ENCODE measurements around the gene MLLT3.

The MLLT3 gene

DNA sequence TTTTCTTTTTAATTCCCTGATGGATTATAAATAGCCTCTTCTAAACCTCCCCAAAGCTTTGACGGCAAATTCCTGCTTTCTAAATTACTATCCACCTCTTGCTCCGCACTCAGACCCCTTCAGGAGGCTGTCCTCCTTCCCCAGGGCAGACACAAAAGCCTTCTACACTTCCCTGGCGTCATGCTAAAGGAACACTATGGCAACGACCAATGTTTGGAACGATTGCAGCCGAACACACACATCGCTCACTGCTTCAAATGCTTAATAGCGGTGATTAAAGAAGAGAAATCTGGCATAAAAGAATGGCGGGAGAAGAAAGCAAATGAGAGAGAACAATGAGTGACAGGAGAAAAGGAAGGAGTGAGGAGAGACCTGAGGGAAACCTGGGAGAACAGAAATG is 297.3 kb downstream of the MLLT3 start:
- no peak for DNase-seq

DNA sequence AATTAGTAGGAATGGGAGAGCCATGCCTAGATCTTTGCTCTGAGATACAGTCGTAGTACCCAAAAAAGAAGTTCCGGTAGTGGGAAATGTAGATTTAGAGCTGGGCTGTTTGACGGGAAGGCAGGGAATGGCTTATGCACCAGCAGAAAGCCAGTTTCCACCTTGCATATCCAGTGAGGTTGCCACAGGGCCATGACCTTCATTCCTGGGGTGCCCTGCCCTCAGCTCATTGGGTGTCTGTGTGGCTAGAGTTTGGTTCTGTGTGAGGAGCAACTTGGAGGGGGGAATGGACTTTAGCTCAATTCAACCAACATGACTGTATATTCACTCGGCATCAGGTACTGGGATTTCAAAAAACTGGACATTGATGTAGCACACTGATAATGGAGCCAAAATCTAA is 300.1 kb downstream of the MLLT3 start:
- DNase-seq, result no peak

DNA sequence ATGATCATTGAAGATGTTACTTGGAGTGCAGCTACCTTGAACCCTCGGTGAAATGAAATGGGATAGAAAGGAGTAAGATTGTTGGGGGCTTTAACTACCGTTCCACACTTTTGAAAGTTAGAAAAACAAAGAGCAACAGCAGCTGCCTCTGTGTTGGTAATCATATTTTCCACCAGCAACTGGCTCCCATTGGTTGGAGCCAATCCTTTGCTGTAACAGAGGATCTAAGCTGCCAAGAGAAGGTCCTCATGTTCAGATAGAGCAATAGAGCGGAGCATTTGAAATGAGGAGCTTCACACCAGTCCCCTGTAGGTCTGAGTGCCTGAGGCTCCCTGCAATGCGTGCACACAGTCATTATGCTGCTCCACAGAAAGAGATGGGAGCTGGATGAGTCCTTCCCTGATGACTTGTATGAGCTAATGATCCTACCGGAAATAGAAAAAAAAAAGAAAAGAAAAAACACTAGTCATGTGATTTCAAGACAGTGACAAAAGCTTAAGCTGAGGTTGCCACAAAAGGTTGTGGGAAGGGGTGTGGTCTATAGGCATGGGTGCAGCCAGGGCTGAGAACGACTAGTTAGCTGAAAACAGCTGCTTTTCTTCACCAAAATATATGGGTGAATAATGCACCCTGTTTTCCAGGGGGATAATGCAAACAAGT is 300.7 kb downstream of the MLLT3 start:
- DNase-seq, result peak; percentile 47 to 52

DNA sequence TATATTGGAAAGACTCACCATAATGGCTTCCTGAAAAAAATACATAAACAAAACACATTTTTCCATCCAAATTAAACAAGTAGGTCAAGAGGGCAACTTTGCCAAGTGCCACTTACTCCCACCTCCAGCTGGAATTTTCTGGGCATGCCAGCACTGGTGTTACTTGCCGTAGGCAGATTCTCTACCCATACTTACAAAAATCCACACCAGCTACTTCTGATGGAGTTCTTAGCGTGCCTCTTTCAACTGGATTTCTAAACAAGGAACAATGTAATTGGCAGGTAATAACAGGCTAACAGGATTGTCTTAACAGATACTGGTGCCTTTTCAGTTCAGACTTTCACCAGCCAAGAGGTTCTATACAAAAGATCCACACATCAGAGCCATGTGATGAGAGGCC is 301.4 kb downstream of the MLLT3 start:
- DNase-seq, result no peak

DNA sequence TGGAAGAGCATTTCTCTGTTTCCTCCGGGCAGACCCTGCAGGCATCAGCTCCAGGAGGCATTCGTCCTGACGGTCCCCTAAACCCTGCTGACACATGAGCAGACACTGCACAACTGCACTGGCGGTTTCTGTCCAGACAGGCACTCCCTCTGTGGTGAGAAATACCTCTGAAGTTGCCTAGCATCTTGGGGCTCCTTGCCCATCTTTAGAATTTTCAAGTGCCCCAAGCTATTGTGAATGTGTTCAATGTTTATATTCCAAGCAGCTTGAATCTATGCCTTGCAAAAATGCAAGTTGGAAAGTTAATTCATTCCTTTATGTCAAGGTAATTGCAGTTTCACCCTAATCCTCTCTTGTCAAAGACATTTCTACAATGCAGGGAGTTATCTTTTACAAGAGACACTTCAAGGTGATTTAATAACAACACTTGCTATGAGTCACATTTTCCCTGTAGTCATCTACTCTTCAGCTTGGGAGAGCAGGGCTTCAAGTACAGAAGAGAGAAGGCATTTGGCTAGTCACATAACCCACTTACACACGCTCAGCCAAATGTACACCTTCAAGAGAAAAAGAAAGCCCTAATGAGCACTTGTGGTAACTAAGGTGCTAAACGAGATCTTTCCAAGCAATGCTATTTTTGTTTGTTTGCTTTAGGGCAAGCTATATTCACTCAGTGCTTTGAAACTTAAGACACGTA is 302.5 kb downstream of the MLLT3 start:
- DNase-seq, result peak; percentile 21 to 26

DNA sequence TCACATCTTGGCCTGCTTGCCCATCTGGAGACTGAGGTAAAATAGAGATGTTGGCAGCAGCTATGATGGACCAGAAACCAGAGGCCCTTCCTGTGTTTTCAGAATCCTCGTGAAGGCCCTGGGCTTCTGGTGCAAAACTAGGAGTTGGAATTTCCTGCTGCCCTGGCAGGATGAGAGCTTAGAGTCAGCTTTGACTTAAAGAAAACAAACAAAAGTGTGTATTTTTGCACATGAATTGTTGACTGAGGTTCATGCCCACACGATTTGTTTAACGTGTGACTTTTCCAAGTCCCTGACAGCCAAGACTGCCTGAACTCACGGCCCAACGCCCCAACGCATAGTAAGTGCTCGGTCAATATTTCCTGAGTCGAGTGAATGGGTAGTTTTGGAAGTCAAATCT is 303.1 kb downstream of the MLLT3 start:
- DNase-seq, result no peak

DNA sequence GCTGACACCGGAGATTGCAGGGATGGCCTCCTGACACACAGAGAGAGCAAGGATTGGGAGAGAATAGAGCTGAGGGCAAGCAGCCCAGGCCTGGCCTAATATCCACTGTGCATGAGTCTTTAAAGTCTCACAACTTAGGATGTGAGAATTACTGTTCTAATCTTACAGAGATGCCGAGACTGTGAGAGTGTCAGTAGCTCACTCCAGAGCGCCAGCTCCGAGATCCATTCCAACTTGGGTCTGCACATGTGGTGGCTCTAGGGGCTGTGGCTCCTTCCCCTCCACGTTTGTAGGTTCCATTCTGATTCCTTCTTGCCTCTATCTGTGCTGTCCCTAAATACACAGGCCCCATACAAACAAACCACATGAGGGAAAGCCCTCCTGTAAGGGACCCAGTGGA is 304.6 kb downstream of the MLLT3 start:
- DNase-seq, result no peak

DNA sequence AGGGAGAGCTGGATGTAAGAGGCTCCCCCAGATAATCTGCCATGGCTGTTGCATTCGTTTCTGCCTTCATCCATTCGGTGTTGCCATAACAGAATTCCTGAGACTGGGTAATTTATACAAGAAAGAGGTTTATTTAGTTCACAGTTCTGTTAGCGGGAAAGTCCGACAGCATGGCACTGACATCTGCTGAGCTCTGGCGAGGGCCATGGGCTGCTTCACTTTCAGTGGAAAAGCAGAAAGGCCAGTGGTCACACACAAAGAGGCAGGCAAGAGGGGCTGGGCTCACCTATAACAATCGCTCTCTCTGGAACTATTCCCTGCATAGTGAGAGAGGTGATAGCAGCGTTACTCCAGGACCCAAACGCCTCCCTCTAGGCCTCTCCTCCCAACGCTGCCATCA is 305.9 kb downstream of the MLLT3 start:
- DNase-seq, result no peak

DNA sequence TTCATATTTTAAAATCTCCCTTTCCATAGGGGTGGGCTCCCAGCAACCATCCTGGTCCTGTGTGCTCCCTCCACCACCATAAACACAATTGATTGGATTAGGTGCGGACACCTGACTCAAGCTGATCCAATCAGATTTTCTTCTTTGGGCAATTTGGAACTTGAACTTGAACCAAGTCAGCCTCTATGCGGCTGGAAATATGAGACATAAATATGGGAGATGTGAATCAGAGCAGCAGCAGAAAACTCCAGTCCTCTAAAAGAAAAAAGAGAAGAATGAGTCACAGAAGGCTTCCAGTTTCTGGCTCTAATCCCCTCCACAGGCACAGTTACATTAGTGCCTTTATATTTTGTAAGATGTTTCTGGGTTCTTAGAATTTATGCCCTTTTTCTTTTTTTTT is 306.6 kb downstream of the MLLT3 start:
- peak; percentile 11 to 28 for DNase-seq

DNA sequence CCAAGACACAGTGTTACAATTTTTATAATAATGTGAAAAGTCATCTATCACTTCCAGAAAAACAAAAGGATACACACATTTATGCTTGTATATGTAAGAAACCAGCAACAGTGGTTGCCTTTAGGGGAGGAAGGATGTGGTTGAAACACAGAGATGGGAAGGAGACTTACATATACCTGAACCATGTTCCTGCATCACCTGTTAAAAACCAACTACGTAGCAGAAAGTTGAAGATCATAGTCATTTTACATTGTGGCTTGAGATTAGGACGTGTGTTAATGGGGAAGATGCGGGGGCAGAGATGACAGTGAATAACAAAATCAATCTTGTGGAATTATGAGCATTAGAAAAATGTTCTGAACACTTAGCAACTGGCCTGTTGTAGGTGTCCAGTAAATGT is 307.3 kb downstream of the MLLT3 start:
- DNase-seq, result peak; percentile 5 to 18

DNA sequence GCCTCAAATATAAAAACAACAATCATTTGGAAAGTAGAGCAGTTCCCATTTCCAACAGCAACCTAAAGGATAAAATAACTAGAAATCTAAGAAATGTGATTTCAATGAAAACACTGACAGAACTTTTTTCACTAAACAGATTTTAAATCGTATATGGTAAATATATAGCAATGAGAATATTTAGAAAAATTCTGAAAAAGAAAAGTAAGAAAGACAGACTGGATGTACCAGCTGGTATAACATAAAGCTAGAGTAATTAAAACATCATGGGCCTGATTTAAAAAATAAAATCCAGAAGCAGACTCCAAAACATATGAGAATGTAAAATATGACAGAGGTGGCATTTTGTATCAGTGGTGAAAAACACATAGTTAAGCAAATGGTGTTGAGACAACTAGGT is 308.9 kb downstream of the MLLT3 start:
- no peak for DNase-seq

DNA sequence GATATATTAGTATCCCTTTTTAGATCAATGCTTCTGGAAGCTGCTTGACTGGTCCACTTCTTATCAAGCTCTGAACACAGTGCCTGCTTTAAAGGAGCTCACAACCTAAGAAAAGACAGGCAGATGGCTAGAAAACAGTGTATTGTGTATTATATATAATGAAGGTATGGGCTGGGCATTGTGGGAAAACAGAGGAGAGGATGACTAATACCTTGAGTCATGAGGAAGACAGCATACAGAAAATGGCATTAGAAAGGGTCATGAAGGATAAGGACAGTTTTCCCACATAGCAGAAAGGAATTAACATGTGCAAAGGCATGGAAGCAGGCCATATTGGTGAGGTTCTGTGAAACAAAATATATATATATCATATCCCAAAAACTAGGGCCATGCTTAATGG is 309.6 kb downstream of the MLLT3 start:
- no peak for DNase-seq

DNA sequence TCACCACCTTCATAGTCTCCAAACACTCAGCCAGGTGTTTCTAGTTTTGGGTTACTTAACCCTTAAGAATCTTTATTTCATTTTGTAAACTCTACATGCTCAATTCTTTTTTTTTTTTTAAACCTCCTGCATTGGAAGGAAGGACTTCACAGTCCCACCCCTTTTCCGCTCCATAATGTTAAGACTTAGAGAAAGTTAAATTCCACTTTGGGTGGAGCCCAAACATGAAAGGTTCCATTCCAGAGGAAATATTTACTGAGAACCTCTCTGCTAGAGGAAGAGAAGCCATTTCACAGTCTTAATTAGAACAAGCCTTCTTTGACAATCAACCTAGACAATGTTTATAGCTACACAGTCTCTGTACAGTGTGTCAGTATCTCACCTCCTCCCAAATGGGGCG is 312.3 kb downstream of the MLLT3 start:
- DNase-seq, result no peak

DNA sequence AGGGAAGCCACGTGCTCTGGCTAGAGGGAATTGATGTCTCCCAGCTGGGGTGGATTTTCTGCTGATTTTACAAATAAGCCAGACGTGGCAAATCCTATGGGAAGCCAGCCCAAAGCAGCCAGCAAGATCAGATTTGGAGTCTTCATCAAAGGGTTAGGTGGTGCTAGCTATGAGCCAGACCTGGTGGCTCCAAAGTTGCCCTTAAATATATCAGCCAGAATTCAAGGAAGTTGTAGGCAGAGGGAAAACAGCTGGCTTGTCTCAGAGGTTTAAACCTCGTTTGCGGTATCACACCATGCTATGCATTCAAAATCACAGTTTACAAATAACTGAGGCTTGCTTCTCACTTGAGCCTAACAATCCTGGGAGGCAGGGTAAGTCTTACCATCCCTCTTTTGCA is 313.2 kb downstream of the MLLT3 start:
- DNase-seq, result no peak

DNA sequence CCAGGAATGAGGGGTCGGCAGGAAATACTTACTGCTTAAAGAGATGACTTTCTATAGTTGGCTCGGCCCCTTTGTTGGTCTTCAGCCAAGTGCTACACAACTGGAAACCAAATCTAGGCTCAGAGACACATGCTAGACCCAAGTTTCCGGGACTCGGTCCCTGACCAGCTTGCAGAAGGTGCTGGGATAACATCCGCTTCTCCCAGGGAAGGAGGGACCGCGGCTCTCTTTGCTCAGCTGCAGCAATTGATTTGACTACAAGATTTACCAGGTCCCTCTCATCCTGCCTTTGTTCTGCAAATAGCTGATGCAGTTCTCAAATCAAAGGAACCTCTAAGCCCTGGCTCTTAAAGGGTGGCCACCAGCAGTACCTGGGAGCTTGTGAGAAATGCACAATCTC is 314.7 kb downstream of the MLLT3 start:
- DNase-seq, result no peak

DNA sequence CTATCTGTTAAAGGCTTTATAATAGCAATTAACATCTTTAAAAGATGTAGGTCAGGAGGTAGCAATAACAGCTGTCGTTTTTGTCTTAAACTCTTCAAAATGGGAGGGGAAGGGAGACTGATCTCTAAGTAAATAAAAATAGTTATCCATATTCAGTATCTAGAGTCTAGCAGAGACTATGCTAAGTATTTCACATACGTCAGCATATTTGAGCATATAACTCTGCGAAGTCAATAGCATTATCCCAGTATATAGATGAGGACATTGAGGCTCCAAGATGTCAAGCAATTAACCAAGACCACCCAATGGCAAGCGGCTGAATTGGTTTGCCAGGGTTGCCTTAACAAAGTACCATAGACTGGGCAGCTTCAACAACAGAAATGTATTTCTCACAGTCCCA is 316.8 kb downstream of the MLLT3 start:
- no peak for DNase-seq

DNA sequence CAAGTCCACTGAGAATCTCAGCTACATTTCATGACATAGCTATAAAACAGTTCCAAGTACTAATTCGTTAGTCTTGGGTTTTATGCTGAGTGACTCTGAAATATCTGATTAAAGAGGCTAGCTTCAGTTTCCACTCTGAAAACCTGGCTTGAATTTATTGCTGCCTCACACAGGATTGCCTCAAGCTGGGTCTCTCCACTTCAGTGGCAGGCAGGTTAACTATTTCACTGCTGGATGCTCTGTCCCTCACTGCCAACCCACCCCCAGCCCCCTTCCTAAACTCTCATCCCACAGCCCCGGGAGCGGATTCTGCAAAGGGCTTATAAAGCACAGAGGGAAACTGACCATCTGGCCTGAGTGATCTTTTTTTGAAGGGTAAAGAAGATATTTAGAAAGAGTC is 318.3 kb downstream of the MLLT3 start:
- no peak for DNase-seq

DNA sequence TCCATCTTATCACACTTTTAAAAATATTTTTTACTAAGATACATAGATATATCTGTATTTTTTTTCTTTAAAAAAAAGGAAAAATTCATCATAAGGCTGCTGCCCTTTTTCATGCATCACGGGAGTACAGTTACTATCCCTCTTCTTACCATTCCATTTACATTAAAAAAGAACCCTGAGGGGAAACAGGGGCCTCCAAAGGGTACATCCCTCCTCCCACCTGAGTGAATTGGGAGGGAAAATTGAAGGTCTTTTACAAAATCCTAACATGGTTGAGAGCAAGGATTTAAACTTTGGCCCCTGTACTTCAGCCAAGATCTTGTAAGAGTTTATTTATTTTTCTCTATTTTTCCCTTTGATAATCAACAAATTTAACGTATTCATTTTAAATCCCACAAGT is 319.2 kb downstream of the MLLT3 start:
- DNase-seq, result no peak

DNA sequence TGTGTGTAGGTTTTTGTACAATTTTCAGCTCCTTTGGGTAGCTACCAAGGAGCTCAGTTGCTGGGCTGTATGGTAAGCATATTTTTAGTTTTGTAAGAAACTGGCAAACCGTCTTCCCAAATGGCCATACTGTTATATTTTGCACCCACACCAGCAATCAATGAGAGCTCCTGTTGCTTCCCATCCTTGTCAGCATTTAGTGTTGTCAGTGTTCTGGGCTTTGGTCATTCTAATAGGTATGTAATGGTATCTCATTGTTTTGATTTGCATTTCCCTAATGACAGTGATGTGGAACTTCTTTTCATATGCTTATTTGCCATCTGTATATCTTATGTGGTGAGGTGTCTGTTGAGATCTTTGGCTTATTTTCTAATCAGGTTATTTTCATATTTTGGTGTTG is 320.1 kb downstream of the MLLT3 start:
- DNase-seq, result no peak

DNA sequence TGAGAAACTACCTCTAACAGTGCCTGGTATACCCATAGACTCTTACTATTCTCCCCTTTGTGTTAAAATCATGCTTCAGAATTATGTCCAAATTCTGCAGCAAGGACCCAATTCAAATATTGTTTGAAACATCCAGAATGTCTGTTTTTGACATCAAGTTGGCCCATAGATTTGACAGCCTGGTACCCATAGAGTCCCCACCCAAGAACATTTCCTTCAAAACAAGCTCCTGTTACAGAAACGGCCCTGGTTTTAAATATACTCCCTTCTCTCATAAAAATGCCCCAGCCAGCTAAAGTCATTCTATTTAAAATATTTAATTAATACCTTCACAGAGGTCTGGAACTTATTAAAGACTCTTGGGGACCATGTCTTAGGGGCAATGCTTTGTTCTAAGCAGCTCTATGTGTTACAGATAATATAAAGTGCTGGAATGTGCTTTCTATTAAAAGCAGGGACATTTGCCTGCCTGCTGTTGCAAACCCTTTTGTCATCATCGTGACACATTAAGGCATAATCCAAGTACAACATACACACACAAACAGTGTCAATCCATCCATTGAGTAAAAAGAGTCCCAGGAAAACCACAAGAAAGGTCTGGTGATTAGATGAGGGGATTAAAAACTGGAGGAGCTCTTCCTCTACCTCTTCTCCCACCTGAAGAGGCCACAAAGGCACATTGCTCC is 321.7 kb downstream of the MLLT3 start:
- no peak for DNase-seq

DNA sequence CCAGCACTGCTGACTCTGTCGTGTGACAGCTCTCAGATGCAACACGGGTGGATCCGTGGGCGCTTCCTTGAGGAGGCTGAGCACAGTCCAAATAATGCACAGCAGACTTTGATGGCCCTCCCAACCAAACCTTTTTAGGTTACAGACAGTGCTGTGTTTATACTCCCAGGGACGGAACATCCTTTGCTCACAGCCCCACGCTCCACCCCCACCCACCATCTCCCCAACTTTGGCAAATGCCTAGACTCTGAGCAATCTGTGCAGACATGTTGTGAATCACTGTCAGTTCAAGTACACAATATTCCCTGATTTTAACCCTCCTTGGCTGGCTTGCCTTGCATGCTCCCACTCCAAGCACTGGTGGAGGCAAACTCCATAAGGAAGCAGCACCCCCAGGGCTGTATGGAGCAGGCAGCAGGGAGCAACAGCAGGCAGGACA is 324.6 kb downstream of the MLLT3 start:
- DNase-seq, result no peak

DNA sequence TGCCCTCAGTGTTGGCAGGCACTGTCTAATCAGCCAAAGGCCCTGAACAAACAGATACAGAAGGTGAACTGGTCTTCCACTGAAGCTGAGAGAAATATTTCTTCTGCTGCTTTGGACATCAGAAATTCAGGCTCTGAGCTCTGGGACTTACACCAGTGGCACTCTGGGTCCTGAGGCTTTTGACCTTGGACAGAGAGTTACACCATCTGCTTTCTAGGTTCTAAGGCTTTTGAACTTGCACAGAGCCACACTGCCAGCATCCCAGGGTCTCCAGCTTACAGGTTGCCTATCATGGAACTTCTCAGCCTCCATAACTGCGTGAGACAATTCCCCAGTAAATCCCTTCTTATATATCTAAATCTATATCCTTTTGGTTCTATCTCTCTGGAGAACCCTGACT is 326.7 kb downstream of the MLLT3 start:
- DNase-seq, result no peak

DNA sequence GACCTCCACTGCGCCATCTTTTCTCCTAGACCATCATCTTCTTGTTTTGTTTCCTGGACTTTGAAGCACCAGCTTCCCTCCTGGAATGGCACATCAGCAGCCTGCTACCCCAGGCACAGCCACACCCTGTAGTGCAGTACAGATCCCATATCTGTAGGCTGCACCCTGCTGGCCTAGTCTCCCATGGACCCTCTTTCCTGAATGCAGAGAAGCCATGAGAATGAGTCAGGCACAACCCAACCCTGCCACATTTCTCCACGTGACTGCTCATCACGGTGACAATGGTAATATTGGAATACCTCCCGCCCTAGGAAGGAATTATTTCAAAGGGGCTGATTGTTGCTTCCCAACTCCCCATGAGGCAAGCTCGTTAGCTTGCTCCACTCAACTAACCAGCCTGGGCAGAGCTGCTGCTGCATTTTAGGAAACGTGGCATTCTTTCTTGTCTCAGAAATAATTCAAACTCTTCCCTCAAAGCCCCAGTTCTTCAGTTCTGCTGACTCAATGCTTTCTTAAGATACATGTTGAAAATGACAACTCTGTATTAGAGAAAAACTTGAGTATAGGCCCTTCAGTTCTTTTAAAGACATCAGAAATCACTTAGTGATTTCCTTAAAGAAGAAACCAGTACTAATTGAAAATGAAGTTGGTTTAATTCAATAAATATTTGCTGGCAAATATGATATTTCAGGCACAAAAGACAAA is 328.1 kb downstream of the MLLT3 start:
- DNase-seq, result no peak

DNA sequence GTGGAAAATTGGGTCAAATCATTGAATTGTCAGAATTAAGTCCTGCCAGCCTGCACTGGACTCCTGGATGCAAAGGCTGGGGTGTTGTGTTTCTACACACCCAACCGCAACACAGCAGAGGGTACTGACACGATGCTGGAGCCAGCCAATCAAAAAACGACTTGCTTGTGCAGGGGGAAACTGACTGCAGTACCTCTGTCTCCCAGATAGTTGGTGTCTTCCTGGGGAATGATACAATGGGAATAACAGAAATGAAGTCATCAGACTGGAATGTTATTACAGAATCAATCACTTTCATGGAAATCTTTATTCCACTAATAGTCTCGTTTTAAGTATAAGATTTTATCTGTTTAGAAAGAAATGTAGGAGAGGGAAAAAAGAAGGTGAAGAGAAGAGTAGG is 330.3 kb downstream of the MLLT3 start:
- DNase-seq, result no peak

Data from activated CD4-positive, alpha-beta T cell treated with anti-CD3 and anti-CD28 coated beads for 4 hours (primary cell).